Mesenteric fat pad (tissue), 1 donor: ENCODE results near the gene OMA1. TPM values are rescaled to one million over a fixed set of nuclear protein-coding genes. Genes with fewer than 3 reads are reported as not detected.
"Not testable (repeated sequence)": the region's sequence is repeated elsewhere in the genome, so short reads cannot be mapped to it uniquely, and the experiment has no call there.

Experiments
- DNase-seq: peaks from one replicate; pipeline ENCODE4 v3.0.0-alpha.2; 2020; ENCODE audit warnings: low spot score
- long read RNA-seq: library from polyadenylated mRNA; unstranded; transcript quantifications from one replicate; pipeline ENCODE4 v2.0.0, GENCODE V29; 2020
- total RNA-seq: library from RNA; stranded (reverse); fragmentation: NEBNext Ultra II Directional; extraction: Animal tissue kit (Norgen Biotek cat#: 25700); gene quantifications from one replicate; pipeline ENCODE4 v1.2.1, GENCODE V29; 2021
- donor health status: DM: yes; HTN: yes; CAD: no.

Gene OMA1
- total RNA-seq, result 13.5 TPM
- long read RNA-seq, partial matches to known transcripts, result 0 of 17 reads
- long read RNA-seq, other reads (novel, unspliced or antisense), result 17 of 17 reads

DNA sequence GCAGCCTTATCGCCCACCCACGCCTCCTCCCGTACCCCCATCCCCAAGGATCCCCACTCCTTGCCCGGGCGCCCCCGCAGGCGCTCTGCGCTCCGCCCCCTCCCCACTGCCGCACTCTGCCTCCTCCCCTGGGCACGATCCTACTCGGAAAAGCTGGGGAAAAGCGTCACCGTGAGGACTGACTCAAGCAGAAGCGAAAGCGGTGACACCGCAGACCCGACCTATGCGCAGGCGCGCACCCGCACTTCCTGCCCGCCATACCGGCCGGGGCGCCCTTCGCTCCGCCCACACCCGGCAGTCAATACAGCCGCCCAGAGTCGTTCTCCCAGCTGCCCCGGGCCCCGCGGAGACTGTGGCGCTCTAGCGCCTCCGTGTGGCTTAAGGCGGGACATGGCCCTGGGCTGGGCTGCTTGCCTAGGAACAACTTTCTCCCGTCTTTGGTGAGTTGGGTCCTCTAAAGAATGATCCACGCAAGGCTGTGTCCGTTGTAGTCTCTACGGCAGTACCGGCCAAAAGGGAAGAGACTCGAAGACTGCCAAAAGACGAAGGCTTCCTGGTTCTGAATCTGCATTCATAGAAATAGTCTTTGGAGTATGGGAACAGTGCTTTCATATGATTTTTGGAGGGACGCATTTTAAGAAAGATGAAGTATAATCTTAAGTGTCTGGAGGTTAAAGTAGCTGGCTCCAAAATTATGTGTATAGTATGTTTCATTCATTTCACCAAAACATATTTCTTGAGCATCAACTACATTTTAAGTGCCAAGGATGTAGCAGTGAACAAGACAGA is at the start of gene OMA1:
Gene OMA1 (minus strand): TSS at position 207 of the 789 bp plus-strand sequence. CDS start 7,432 bp downstream, outside the sequence.
- DNase-seq, result peak; percentile 99

- DNase-seq, result no peak
Observed at GRCh38 chr1:58594546-58594945, 48.0 kb upstream of the OMA1 start.

- DNase-seq, result no peak
Observed at GRCh38 chr1:58592522-58593134, 46.1 kb upstream of the OMA1 start.

DNA sequence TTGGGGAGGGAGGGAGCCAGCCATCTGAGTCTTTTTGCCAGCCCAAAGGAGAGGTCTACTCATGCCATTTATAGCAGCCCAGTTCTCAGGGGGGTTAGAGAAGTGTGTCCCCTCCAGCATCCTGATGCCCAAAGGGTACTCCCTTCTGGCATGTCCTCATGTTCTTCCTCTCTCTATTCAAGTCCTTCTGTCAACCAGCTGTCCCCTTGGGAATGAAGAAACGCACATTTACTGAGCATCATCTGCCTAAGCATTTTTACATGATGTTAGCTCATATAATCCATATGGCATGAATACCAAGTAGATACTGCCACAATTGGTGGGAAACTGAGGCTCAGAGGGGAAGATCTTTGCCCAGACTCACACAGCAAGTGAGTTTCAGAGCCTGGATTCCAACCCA is 45.3 kb upstream of the OMA1 start:
- DNase-seq, result no peak

- no peak for DNase-seq
Observed at GRCh38 chr1:58590019-58590418, 43.5 kb upstream of the OMA1 start.

- DNase-seq, result no peak
Observed at GRCh38 chr1:58588396-58588795, 41.9 kb upstream of the OMA1 start.

DNA sequence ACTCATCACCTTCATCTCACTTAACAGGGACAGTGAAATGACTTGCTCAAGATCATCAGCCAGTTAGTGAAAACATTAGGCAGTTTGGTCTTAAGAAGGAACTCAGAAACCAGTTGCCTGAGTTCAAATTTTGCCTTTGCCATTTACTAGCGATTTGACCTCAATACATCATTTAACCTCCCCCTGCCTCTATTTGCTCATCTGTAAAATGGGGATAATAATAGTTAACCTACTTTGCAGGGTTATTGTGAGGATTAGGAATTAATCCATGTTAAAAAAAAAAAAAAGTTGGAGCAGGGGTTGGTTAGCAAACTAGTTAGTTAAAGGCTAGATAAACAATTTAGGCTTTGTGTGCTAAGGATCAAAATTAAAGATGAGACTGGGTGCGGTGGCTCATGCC is 41.1 kb upstream of the OMA1 start:
- no peak for DNase-seq

GRCh38 chr1:58586271-58586670 is 39.7 kb upstream of the OMA1 start:
- no peak for DNase-seq

GRCh38 chr1:58585581-58586151 is 39.1 kb upstream of the OMA1 start:
- no peak for DNase-seq

DNA sequence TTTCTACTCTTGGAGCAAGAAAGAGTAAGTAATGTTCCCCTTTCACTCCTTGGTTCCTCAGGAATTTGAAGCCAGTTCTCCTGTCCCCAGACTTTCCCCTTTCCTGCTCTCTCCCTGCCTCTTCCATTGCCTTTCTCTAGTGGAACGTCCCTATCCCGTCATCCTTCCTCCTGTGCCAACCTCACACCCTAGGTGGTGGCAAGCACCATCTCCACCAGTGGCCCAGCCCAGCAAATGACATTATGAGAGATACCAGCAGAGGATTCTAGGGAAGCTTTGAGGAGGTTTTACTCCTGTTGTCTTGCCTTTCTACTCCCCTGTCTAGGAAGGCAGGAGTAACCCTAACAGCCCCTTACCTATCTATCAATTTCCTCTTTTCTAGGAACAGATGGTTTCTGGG is 38.6 kb upstream of the OMA1 start:
- DNase-seq, result no peak

DNA sequence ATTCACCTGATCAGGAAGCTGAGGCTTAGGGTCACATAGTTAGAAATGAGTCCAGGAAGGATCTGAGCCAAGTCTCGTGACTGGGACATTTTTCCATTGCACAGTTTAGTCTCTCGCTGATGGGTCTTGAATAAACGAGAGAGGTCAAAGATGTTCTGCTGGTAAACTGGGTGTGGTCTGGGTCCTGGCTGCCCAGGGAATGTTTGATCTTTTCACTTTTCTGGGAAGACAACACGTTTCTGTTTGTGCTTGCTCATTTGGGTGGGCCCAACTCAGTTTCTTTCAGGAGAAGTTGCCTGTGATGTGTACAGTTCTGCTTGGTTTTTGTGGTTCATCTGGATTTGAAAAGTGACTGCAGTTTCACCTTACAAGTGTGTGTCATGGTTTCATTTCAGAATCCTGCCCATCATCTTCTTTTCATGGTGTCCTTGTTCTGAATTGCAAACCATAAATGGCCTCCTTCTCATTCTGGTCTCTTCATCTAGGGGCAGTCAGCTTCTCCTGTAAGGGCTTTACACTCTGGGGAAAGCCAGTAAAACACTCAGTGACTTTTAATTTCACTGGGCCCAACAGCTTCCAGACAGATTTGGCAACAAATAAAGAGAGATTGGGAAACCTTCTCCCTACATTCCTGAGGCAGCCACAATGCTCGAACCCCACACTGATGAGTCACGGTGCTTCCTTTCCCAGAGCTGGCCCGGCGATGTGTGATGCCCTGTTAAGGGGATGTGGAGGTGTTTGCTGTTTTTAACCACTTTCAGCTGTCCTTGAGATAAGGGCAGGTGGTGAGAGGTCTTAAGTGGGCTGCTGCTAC is 37.8 kb upstream of the OMA1 start:
- no peak for DNase-seq

GRCh38 chr1:58583496-58583895 is 37.0 kb upstream of the OMA1 start:
- DNase-seq, result no peak

GRCh38 chr1:58582143-58582542 is 35.6 kb upstream of the OMA1 start:
- not testable (repeated sequence) for DNase-seq

GRCh38 chr1:58581641-58582040 is 35.1 kb upstream of the OMA1 start:
- DNase-seq, result no peak

DNA sequence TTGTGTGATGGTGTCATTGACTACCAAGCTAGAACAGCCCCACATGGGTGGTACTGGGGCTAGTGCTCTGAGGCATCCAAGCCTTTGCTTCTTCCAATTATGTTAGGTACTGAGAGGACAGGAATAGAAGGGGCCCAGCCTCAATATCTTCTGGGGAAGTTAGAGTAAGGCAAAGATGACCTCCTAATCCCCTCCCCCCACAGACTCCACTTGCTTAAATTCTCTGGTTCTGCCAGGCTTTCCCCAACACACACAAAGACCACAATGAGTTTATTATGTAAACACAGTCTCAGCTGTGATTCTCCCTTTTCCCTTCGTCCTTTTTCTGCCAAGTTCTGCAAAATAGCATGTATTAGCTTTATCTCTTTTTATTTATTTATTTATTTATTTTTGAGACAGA is 33.7 kb upstream of the OMA1 start:
- no peak for DNase-seq

DNA sequence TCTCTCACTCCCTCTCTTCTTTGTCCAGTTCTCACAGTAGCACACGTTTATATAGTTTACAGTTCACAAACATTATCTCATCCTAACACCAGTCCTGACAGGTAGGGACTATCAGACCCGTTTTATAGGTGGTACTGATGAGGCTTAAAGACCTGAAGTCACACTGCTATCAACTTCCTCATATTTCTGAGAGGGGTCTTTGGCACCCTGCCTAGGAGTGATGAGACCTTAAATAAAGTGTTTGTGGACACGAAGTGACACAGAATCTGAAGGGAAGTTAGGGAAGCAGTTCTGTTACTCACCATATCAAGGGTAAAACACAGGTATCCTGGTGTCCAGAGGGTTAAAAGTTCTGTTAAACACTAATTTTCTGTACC is 31.1 kb upstream of the OMA1 start:
- no peak for DNase-seq

DNA sequence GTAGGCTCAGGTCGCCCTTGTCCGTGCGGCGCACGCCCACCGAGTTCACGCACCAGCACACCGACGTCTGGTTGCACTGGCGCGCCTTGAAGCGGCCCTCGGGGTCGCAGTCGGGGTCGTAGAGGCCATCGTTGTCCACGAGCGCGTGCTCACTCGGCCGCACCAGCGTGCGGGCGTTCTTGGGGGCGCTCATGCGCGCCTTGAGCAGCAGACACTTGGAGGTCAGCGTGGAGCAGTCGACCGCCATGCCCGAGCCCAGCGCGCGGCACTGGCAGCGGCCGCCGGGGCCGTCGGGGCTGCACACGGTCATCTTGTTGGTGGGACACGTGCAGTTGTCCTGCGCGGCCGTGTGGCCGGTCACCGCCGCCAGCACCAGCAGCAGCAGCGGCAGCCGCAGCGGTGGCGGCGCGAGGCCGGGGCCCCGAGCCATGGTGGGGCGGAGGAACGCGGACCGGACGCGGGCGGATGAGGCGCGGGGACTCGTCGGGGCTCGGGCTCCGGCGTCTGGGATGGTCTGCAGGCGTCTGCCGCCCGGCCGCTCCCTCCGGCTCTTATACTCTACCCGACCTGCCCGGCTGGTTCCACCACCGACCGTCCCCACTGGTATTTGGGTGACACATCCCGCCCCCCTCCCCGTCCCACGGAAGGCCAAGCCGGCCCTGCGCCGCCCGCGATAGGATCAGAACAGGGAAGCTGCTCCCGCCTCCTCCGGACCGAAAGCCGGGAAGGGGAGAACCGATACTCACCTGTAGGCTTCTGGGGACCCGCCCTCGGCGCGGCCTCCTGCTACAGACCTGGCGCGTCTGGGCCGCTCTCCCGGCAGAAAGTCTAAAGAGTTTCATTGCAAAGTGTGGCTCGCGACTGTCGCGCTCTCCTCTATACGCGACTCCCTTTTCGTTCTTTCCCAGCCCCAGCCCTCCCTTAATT is 30.5 kb upstream of the OMA1 start, which contains the start of gene TACSTD2:
Gene TACSTD2 (minus strand): TSS at position 526 of the 927 bp plus-strand sequence. CDS start 96 bp downstream, at position 430.
- no peak for DNase-seq

DNA sequence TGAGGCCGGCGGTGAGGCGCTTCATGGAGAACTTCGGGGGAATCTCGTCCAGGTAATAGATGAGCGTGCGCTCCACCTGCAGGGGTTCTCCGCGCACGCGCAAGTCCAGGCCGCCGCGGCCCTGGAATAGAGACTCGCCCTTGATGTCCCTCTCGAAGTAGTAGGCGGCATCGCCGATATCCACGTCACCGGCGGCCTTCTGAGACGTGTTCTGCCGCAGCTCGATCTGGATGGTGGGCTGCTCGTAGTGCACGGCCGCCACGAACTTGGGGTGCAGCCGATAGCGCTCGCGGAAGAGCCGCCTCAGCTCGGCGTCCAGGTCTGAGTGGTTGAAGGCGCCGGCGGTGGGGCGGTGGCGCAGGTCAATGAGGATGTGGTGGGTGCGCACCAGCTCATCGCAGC is 29.8 kb upstream of the OMA1 start:
- DNase-seq, result no peak

DNA sequence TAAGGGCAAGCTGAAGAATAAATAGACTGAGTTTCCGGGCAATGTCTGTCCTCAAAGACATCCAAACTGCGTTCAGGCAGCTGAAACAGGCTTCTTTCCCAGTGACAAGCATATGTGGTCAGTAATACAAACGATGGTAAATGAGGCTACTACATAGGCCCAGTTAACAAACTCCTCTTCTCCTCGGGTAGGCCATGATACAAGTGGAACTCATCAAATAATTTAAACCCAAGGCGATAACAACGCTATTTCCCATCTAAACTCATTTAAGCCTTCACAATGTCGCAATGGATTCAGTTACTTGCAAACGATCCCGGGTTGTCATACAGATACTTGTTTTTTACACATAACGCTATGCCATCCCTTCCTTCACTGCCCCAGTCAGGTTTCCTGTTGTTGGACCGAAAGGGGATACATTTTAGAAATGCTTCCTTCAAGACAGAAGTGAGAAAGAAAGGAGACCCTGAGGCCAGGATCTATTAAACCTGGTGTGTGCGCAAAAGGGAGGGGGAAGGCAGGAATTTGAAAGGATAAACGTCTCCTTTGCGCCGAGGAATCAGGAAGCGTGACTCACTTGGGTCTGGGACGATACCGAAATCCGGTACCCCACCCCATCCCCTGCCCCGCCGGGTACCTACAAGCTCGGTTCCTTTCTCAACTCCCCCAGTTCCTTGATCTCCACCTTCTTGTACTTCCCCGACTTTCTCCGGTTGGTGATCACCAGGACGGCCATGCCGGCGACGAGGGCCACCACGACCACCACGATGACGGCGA is 29.2 kb upstream of the OMA1 start:
- no peak for DNase-seq

DNA sequence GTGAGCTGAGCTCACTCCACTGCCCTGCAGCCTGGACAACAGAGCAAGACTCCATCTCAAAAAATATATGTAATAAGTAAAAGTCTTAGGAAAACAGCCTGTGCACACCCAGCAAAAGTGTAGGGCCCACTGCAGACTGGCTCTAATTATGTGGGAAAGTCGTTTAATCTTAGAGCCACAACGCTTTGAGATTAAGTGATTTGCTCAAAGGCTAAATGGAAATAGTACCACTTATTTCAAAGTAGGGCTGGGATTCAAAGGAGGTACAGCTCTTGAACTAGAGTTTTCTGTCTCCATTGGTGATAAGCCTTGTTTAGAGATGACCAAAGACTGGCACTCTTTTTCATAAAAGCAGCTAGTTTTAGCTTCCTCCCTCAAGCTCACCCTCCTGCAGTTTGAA is 28.3 kb upstream of the OMA1 start:
- no peak for DNase-seq
